Stimulated activated naive CD8-positive, alpha-beta T cell treated with anti-CD3 and anti-CD28 coated beads, Interleukin-15, Interleukin-2, amounts not matched to agents 100 ng/mL and 50 ng/mL, for 24 hours (primary cell): ENCODE measurements around the gene SERPINE1.

Source experiments
- H3K27ac Mint-ChIP-seq: one replicate; pipeline ENCODE4 v1.8.0; 2021; ENCODE audit warnings: mild to moderate bottlenecking, mixed read lengths
- H3K27me3 Mint-ChIP-seq: one replicate; pipeline ENCODE4 v1.8.0; 2021; ENCODE audit warnings: mixed read lengths
- H3K36me3 Mint-ChIP-seq: one replicate; pipeline ENCODE4 v1.8.0; 2021; ENCODE audit warnings: low read depth, mixed read lengths
- H3K4me1 Mint-ChIP-seq: one replicate; pipeline ENCODE4 v1.8.0; 2021; ENCODE audit warnings: low read depth, mixed read lengths
- H3K4me3 Mint-ChIP-seq: one replicate; pipeline ENCODE4 v1.8.0; 2021; ENCODE audit warnings: mild to moderate bottlenecking, mixed read lengths
- H3K9me3 Mint-ChIP-seq: one replicate; pipeline ENCODE4 v1.8.0; 2021; ENCODE audit warnings: mixed read lengths

SERPINE1 gene

DNA sequence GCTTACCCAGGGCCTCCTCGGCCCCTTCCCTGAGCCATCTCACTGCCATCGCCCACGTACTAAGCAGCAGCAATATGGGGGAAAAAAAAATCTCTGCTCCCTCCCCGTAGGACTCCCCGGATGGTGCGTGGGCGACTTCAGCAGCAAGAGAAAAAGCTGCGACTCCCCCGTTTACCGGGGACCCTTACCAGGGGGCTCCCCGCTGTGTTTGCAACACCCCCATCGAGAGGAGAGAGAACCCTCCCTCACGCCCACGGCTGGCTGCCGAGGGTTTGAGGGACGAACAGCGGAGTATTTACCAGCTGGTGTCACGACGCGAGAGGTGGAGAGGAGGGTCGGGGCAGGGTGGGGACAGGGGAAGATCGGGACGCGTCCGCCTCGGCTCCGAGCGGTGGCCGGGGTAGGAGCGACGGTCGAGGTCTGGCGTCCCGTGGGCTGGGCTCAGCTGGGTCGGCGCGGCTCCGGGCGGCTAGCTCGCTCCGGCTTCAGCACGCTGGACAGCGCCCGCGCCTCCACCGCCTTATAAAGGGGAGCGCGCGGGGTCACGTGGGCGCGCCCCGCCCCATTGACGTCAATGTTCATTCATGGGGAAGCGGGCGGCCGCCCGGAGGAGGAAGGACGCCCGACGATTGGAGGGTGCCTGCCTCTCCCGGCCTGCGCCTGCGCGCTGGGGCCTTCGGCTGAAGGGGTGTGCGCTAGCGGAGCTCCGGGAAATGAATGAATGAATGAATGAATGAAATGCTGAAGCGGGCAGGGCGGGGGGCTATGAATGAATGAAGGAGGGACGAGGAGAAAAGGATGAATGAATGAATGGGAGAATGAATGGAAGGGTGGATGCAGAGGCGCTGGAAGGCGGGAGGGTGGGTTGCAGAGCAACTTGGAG is 38.4 kb downstream of the SERPINE1 start, which contains the start of gene VGF:
Gene VGF, minus strand, starts transcription at position 495 of the 883 bp plus-strand sequence. CDS start 726 bp downstream, outside the sequence.
- Mint-ChIP-seq H3K9me3 (no peaks in the 10 kb centered on the region), H3K36me3 (peaks cover 2% of the 10 kb centered on the region), H3K27me3 (peaks cover 59% of the 10 kb centered on the region), H3K4me1 (peaks cover 52% of the 10 kb centered on the region), H3K4me3 (peak within 1 kb of the TSS; percentile 71), H3K27ac (peak within 1 kb of the TSS; percentile 64)

DNA sequence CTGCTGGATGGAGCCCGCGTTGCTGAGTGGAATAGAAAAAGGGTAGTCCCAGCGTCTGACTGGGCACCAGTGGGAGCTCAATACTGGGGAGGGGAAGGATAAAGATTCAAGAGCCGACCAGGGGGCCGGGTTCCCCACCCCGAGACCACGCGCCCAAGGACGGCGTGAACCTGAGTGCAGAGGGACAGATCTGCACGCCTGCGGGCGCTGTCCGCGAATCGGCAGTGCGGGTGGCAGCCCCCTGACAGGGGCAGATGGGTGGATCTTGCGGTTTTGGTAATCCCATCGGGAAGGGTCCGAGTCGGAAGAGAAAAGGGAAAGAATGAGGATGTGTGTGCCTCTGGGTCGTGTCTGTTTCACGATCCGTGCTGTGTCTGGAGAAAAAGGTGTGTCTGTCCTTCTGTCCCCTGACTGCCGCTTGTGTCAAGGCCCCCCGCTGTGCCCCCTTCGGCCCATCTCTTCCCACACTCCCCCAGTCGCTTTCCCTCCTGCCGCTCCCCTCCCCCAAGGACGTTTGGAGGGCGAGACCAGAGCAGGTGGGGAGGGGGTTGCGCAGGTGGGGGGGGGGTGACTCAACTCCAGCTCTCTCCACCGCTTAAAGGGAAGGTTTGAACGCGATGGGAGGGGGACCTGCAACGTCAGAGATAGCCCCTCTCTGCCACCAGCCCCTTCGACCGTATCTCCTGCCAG is 39.2 kb downstream of the SERPINE1 start:
- Mint-ChIP-seq H3K27me3 (peaks cover 67% of the 10 kb centered on the region), H3K4me1 (peaks cover 60% of the 10 kb centered on the region), H3K27ac (no peak overlapping the region)

DNA sequence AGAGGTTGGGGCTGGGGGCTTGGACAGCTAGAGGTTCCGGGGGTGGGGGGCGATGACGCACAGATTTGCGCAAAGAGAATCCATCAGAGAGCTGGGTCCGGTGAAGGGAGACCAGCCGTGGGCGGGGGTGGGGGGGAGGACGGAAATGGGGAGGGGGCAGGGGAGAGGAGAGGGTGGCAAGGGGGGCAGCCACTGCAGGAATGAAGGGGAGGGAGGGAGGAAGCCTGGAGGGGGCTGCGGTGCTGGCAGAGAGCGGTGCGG is 39.7 kb downstream of the SERPINE1 start:
- Mint-ChIP-seq H3K4me1 (peaks cover 64% of the 10 kb centered on the region), H3K4me3 (no peak overlapping the region), H3K27ac (no peak overlapping the region), H3K27me3 (peaks cover 67% of the 10 kb centered on the region), H3K36me3 (no peaks in the 10 kb centered on the region), H3K9me3 (no peaks in the 10 kb centered on the region)

More for the DNA sequence above, 39.2 kb downstream of the SERPINE1 start:
- Mint-ChIP-seq H3K36me3 (no peaks in the 10 kb centered on the region), H3K4me3 (peak overlapping the region; percentile 71), H3K9me3 (no peaks in the 10 kb centered on the region)

DNA sequence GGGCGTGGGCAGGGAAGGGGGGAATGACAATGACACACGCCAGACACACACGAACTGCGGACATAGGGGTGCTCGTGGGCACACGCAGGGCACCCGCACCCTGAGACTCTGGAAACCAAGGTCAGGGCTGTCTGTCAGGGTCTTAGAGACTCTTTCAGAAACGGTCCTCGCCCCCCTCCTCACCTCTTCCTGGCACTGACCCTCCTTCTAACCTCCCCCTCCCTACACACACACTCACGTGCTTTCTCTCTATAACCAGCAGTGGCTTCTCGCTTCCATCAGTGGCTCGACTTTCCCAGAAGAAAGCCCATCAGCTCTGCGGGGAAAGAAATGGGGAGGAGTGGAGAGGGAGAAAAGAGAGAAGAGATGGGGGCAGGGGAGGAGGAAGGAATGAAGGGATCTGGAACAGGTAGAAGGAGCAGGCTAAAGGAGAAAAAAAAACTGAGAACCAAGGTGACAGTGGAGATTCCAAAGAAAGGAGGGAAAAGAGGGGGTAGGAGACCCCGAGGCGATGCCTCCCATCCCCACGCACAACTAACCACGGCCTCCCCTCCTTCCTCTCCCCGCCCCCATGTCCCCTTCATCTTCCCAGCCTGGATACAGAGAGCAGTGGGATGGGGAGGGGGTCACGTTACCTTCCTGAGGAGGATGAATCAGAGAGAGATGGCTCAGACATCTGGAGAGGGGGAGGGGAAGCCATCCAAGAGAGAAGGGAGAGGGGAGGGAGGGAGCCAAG is 40.2 kb downstream of the SERPINE1 start:
- Mint-ChIP-seq H3K27ac (no peak overlapping the region), H3K4me3 (no peak overlapping the region), H3K36me3 (no peaks in the 10 kb centered on the region), H3K27me3 (peaks cover 71% of the 10 kb centered on the region), H3K4me1 (peaks cover 69% of the 10 kb centered on the region), H3K9me3 (no peaks in the 10 kb centered on the region)

DNA sequence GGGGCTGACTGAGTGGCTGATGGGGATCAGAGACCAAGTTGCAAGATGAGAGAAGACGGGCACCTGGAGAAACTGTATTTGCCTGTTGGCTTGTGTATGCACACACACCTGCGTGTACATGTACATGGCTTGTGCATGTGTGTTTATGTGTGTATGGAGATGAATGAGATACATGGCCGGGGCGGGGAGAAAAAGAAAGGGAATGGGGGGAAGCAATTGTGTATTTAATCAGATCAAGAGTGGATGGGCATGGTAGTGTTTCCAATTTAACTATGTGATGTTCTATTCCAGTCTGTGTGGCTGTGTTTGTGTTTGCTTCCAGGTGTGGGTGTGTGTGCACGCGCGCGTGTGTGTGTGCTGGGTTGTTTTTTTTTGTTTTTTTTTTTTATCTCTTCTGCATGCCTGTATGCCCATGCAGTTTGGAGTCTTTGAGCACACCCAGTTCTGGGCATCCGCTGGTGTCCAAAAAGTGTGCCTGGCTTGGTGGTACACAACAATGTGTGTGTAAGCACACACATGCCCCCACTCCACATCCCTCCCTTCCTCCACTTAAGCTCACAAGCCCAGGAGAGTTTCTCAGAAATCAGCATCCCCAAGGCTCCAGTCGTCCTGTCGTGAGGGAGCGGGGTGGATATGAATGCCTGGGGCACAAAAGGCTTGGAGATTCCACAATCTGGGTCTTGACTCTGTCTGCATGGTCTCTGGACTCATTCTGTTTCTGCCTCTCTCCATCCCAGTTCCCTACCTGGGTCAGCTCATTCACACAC is 40.9 kb downstream of the SERPINE1 start:
- no peaks in the 10 kb centered on the region for H3K9me3 Mint-ChIP-seq
- no peaks in the 10 kb centered on the region for H3K36me3 Mint-ChIP-seq
- no peak overlapping the region for H3K4me3 Mint-ChIP-seq
- no peak overlapping the region for H3K27ac Mint-ChIP-seq
- peaks cover 68% of the 10 kb centered on the region for H3K4me1 Mint-ChIP-seq
- peaks cover 70% of the 10 kb centered on the region for H3K27me3 Mint-ChIP-seq

DNA sequence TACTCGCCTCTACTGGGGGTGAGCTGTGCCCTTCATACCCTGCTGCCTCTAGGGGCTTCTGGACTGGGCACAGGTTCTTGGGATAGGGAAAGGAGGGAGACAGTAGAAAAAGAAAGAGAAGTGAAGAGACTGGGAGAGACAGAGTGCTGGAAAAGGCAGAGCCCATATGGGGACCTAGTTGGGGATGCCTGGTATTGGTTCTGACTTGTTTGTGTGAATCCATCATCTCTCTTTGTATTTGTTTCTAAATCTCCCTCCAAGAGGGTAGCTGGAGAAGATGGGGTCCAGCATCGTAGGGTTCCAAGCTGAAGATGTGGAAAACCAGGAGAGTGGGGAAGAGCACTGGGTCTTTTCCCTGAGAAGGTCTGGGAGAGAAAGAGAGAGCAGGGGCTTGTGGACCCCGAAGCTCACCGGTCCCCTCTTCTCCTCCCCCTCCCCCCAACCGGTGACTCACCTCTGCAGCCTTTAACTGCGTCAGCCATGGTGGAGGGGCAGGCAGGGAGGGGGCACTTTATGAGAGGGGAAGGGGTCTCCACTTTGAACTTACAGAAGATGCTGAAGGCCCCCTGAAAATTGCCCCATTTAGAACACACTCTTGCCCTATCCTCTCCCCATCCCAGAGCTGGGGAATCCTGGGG is 41.6 kb downstream of the SERPINE1 start:
- Mint-ChIP-seq H3K27ac (no peak overlapping the region), H3K36me3 (no peaks in the 10 kb centered on the region), H3K4me1 (peaks cover 71% of the 10 kb centered on the region), H3K27me3 (peaks cover 74% of the 10 kb centered on the region), H3K9me3 (no peaks in the 10 kb centered on the region), H3K4me3 (peak overlapping the region; percentile 6)

DNA sequence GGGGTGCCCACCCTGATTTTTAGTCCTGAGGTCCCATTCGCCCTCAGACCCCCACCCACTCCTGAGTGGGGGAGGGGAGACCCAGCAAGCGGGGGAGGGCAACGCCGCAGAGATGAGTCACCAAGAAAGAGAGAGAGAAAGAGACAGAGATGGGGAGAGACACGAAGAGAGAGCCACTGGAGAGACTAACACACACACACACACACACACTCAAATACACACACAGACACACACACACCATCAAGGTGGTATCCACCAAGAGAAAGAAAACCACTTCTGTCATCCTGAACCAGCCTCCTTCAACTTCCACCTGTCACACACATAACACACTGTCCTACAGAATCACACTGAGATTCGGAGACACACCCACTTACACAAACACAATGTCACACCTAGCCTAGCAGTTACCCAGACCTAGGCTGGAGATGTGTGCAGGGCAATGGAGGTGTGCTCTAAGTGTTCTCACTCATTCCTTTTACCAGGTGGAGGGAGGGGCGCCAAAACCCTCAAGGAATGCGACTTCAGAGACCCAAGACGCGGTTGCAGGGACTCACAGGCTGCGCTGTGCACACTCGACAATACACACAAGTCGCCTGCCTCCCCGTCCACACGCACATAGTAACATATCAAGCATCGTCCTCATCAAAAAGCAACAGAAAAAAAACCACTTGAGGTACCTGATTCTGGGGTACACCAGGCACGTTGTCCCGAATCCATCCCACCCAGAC is 42.4 kb downstream of the SERPINE1 start:
- H3K9me3 Mint-ChIP-seq = no peaks in the 10 kb centered on the region
- H3K27me3 Mint-ChIP-seq = peaks cover 80% of the 10 kb centered on the region
- H3K4me1 Mint-ChIP-seq = peaks cover 78% of the 10 kb centered on the region
- H3K4me3 Mint-ChIP-seq = peak overlapping the region; percentile 27
- H3K36me3 Mint-ChIP-seq = no peaks in the 10 kb centered on the region
- no peak overlapping the region for H3K27ac Mint-ChIP-seq

DNA sequence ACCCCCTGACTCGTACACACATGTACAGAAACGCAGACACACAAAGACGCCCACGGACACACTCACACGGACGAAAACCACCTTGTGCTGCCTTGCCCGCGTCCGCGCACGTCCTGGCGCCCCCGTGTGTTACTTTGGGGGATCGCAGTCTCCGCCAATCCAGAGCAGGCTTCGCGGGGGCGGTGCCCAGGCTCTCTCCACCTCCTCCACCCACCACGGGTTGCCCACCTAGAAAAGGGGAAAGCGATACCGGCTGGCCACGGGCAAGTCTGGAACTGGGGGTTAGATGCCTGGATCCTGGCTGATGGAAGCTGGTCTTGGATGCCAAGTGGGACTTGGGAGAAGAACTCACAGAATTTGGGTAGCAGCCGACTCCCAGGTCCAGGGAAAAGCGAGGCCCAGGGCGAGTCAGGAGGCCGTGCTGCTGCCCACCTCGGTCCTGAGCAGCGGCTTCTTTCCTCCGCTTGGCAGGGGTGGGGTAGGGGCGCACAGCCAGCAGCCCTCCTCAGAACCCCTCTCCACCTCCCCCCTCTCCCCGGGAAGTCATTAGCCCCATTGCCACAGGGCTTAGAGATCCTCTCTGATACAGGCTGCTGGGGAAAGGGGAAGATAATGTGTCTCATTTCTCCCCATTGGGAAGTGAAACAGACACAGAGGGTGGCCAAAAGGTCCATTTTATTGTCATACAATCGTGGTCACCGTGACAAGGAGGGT is 43.1 kb downstream of the SERPINE1 start:
- Mint-ChIP-seq H3K27ac (no peak overlapping the region), H3K4me1 (peaks cover 76% of the 10 kb centered on the region), H3K9me3 (no peaks in the 10 kb centered on the region), H3K27me3 (peaks cover 83% of the 10 kb centered on the region), H3K36me3 (no peaks in the 10 kb centered on the region), H3K4me3 (peak overlapping the region; percentile 27)

DNA sequence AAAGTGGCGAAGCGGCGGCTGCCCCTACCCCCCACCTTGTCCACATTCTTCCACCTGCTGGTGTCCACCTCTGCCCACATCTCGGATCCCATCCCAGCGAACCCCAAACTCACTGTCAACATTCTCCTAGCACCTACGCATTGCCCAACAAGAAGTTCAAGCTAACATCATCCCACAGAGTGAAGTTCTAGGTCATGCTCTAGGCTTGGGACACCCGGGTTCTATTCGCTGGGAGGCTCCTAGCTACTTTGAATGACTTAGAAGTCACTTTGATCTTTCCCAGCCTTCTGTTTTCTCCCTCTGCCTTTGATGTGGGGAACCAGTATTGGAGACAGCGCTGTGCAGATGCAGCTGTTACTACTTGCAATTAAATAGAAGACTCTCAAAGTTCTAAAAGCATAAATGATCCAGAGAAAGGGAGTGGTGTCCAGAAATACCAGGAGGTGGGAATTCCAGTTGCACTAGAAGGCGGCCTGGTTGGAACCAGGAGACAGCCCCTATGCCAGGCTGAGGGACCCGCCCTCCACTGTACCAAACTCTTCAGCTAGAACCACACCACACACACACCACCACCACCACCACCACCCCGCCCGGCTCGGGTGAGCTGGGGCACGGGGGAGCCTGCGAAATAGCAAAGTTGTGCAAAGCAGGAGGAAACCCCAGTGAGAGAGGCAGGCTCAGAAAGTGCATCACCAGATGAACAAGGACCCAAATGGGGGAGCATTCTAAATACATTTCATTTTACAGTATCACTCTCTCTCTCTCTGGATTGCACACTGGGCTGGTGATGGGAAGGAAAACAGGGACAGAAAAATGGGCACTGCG is 43.9 kb downstream of the SERPINE1 start:
- H3K27ac Mint-ChIP-seq = no peak overlapping the region
- no peak overlapping the region for H3K4me3 Mint-ChIP-seq

DNA sequence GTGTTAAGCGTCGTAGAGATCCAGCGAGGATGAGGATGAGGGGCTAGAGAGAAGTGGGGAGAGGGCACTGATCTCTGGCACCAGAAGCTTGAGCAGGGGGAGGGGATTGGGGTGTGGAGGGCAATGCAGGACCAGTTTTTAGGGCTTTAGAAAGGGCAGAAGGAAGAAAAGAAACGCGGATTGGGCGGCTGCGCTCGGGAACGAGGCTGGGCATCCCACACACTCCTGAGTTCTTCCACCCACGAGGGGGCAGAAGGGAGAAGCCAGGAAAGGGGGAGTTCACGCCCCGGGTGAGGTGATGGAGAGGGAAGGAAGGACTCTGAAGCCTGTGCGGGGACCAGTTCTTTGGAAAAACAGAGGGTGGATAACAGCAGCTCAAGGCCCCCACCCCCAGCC is 44.5 kb downstream of the SERPINE1 start:
- Mint-ChIP-seq H3K27ac (no peak overlapping the region), H3K36me3 (no peaks in the 10 kb centered on the region), H3K4me1 (peaks cover 63% of the 10 kb centered on the region), H3K4me3 (no peak overlapping the region), H3K9me3 (no peaks in the 10 kb centered on the region), H3K27me3 (peaks cover 84% of the 10 kb centered on the region)

More for the DNA sequence above, 43.9 kb downstream of the SERPINE1 start:
- peaks cover 69% of the 10 kb centered on the region for H3K4me1 Mint-ChIP-seq
- H3K36me3 Mint-ChIP-seq = no peaks in the 10 kb centered on the region
- H3K9me3 Mint-ChIP-seq = no peaks in the 10 kb centered on the region
- peaks cover 84% of the 10 kb centered on the region for H3K27me3 Mint-ChIP-seq

DNA sequence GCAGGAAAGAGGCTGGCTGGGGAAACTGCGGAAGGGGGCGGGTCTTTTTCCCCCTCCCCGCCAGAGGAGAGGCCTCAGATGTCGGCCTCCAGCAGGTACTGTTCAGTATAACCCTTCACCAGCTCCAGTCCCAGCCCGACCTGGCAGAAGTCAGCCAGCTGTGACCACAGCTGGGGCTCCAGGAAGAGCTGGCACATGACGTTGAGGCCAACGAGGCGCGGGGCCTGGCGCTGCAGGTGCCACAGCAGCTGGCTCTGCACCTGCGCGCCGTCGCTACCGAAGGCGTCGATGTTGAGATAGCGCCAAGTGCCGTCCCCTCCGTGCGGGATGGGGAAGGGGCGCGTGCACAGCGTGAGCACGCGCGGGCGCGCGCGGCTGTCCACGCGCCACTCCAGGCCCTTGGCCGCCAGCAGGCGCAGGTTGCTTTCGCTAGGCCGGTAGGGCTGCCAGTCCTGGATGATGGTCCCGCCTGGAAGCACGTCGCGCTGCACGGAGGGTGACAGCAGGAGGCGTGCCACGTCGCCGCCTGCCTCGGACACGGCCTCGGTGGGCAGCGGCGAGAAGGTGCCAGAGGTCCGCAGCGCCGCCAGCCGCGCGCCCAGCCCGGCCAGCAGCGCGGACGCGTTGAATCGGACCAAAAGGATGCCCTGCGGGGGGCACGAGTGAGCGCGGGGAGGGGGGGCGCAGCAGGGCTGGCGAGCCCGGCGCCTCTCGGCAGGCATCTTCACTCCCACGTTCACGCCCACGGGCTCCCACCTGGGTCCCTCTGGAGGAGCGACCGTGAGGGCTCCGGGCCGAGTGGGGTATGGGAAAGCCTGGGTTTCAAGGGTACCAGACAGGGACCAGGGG is 45.3 kb downstream of the SERPINE1 start:
- Mint-ChIP-seq H3K4me1 (peaks cover 56% of the 10 kb centered on the region), H3K27ac (no peak overlapping the region), H3K36me3 (no peaks in the 10 kb centered on the region), H3K4me3 (no peak overlapping the region), H3K9me3 (no peaks in the 10 kb centered on the region), H3K27me3 (peaks cover 87% of the 10 kb centered on the region)
